HCT116 (cell line): Measurements from ENCODE around the gene FBXO7. TPM values are rescaled to one million over a fixed set of nuclear protein-coding genes. Genes with fewer than 3 reads are reported as not detected.

Experiments used
- ATAC-seq: fragments of 200-7000 bp; cut with Tn5 transposase; 2 replicates; pipeline ENCODE4 v1.9.1; 2020; ENCODE audit warnings: mild to moderate bottlenecking, moderate library complexity
- BruUV-seq: library from RNA; stranded (reverse); fragments of 400-500 nt; replicated peaks from 2 replicates; lab custom pipeline; 2021; lab: Mats Ljungman, UMichigan
- CTCF ChIA-PET: fragments of 300-600 bp; sonication (Branson Sonifier 250); formaldehyde crosslinking; loops from one replicate; lab custom pipeline; 2021; ENCODE audit warnings: antibody characterized with exemption; lab: Charles Lee
- POLR2A ChIA-PET: fragments of 300-600, 350-600 bp; sonication (Branson Sonifier 250); formaldehyde crosslinking; loops from one replicate; lab custom pipeline; 2021; ENCODE audit warnings: antibody characterized with exemption; lab: Charles Lee
- RAD21 ChIA-PET, 2 experiments: fragments of 300-600 bp; sonication (Branson Sonifier 250); formaldehyde crosslinking; loops; one replicate each; lab custom pipeline; 2023; ENCODE audit warnings: low total read pairs in 2 of 2; ENCODE audit not compliant: uncharacterized antibody in 2 of 2, unreplicated experiment in 2 of 2, low non-redundant PET in 1 of 2; lab: Charles Lee
- DNase-seq: peaks from one replicate; pipeline ENCODE4 v3.0.0-alpha.2; 2010; ENCODE audit warnings: low read depth, low spot score
- H2AFZ ChIP-seq: fragments of 200-600 bp; shearing (Covaris generic), sonication (generic); 2 replicates; pipeline ENCODE4 v1.6.1; 2017; ENCODE audit warnings: low read depth, mixed run types, mixed read lengths, antibody characterized with exemption, low read length; ENCODE audit not compliant: poor library complexity, severe bottlenecking
- H3K27ac ChIP-seq: 2 replicates; pipeline ENCODE4 v1.5.1; 2012; ENCODE audit warnings: low read depth, low read length
- H3K27me3 ChIP-seq: fragments of 200-600 bp; sonication (generic); 2 replicates; pipeline ENCODE4 v1.6.1; 2016; ENCODE audit warnings: mixed run types, low read length, mixed read lengths; ENCODE audit not compliant: insufficient read depth
- H3K36me3 ChIP-seq, 2 experiments: fragments of 200-500 bp in 1 of 2; fragments of 200-600 bp in 1 of 2; sonication (Bioruptor generic) in 1 of 2; sonication (generic) in 1 of 2; 2 replicates each; pipeline versions ENCODE4 v1.5.1 to v1.6.1; 2014 to 2016; ENCODE audit warnings: low read length in 2 of 2, inconsistent platforms in 1 of 2, mixed read lengths in 1 of 2, mixed run types in 1 of 2; ENCODE audit not compliant: insufficient read depth in 2 of 2, control insufficient read depth in 1 of 2
- H3K4me1 ChIP-seq, 2 experiments: fragments of 200-600 bp in 1 of 2; sonication (generic) in 1 of 2; 2 replicates each; pipeline versions ENCODE4 v1.5.1 to v1.6.1; 2012 to 2017; ENCODE audit warnings: low read length in 2 of 2, inconsistent platforms in 1 of 2, mild to moderate bottlenecking in 1 of 2, mixed read lengths in 1 of 2, mixed run types in 1 of 2, moderate library complexity in 1 of 2; ENCODE audit not compliant: insufficient read depth in 2 of 2, control insufficient read depth in 1 of 2
- H3K4me2 ChIP-seq: fragments of 200-600 bp; sonication (generic); 2 replicates; pipeline ENCODE4 v1.6.1; 2017; ENCODE audit warnings: mixed run types, low read length, mixed read lengths
- H3K4me3 ChIP-seq, 2 experiments: fragments of 200-600 bp in 1 of 2; sonication (generic) in 1 of 2; replicated peaks in 1 of 2; 2 replicates each; pipeline ENCODE4 v1.5.1; 2011 to 2016; ENCODE audit warnings: low read length in 2 of 2, control low read depth in 1 of 2, low read depth in 1 of 2, mild to moderate bottlenecking in 1 of 2, mixed read lengths in 1 of 2, mixed run types in 1 of 2
- H3K79me2 ChIP-seq: fragments of 200-600 bp; sonication (generic); 2 replicates; pipeline ENCODE4 v1.6.1; 2017; ENCODE audit warnings: mild to moderate bottlenecking, mixed run types, low read length, moderate library complexity, mixed read lengths; ENCODE audit not compliant: insufficient read depth
- H3K9ac ChIP-seq: fragments of 200-600 bp; sonication (generic); 2 replicates; pipeline ENCODE4 v1.6.1; 2016; ENCODE audit warnings: low read length, mixed read lengths
- H3K9me2 ChIP-seq: fragments of 200-600 bp; sonication (generic), shearing (Covaris generic); 2 replicates; pipeline ENCODE4 v1.6.1; 2017; ENCODE audit warnings: mixed run types, mild to moderate bottlenecking, moderate library complexity; ENCODE audit not compliant: insufficient read depth
- H3K9me3 ChIP-seq, 2 experiments: fragments of 200-500 bp in 1 of 2; fragments of 200-600 bp in 1 of 2; sonication (Bioruptor generic) in 1 of 2; sonication (generic) in 1 of 2; 2 replicates each; pipeline ENCODE4 v1.6.1; 2014 to 2017; ENCODE audit warnings: low read length in 2 of 2, mixed read lengths in 2 of 2, inconsistent platforms in 1 of 2, low read depth in 1 of 2, mild to moderate bottlenecking in 1 of 2, mixed run types in 1 of 2, moderate library complexity in 1 of 2; ENCODE audit not compliant: control insufficient read depth in 1 of 2, insufficient read depth in 1 of 2
- H4K20me1 ChIP-seq: fragments of 200-600 bp; sonication (generic), shearing (Covaris generic); 2 replicates; pipeline ENCODE4 v1.6.1; 2017; ENCODE audit warnings: mixed run types, mild to moderate bottlenecking, moderate library complexity; ENCODE audit not compliant: insufficient read depth
- CEBPB ChIP-seq: IDR thresholded peaks from 2 replicates; pipeline ENCODE4 v1.6.1; 2012; ENCODE audit warnings: low read depth
- RAD21 ChIP-seq: IDR thresholded peaks from 2 replicates; pipeline ENCODE4 v1.6.1; 2012; ENCODE audit warnings: low read depth, mild to moderate bottlenecking
- intact Hi-C: fragments of 100-400 bp; cut with micrococcal nuclease; formaldehyde crosslinking; loops from 2 replicates; pipeline ENCODE4 v1.10.0; 2022
- total RNA-seq: library from RNA; stranded (reverse); gene quantifications from one replicate; pipeline ENCODE4 v1.2.1, GENCODE V29; 2021; ENCODE audit not compliant: unreplicated experiment
- TF ChIP-seq, protein P1 (sequence below), 3 experiments: fragments of 200-600 bp in 1 of 3; sonication (generic) in 1 of 3; IDR thresholded peaks in 2 of 3; conservative IDR thresholded peaks in 1 of 3; 2 replicates each; pipeline ENCODE4 v1.5.1; 2012 to 2017; ENCODE audit warnings: low read depth in 2 of 3, low read length in 2 of 3, antibody characterized with exemption in 1 of 3, borderline replicate concordance in 1 of 3, control low read depth in 1 of 3, mild to moderate bottlenecking in 1 of 3, mixed read lengths in 1 of 3, mixed run types in 1 of 3, moderate library complexity in 1 of 3; ENCODE audit not compliant: insufficient read depth in 1 of 3

Gene FBXO7
- total RNA-seq, 1 experiment from 2014 or later = 69.2 TPM

- TF ChIP-seq, protein P1, sequence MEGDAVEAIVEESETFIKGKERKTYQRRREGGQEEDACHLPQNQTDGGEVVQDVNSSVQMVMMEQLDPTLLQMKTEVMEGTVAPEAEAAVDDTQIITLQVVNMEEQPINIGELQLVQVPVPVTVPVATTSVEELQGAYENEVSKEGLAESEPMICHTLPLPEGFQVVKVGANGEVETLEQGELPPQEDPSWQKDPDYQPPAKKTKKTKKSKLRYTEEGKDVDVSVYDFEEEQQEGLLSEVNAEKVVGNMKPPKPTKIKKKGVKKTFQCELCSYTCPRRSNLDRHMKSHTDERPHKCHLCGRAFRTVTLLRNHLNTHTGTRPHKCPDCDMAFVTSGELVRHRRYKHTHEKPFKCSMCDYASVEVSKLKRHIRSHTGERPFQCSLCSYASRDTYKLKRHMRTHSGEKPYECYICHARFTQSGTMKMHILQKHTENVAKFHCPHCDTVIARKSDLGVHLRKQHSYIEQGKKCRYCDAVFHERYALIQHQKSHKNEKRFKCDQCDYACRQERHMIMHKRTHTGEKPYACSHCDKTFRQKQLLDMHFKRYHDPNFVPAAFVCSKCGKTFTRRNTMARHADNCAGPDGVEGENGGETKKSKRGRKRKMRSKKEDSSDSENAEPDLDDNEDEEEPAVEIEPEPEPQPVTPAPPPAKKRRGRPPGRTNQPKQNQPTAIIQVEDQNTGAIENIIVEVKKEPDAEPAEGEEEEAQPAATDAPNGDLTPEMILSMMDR (IDR thresholded peaks at IDR 0.05 in 2 of 3, conservative IDR thresholded peaks at IDR 0.05 in 1 of 3; ENCODE audit: borderline replicate concordance in 1 of 3, insufficient read depth in 1 of 3, low read depth in 2 of 3, low read length in 2 of 3) = peak; percentile 61 to 91 (median 88)
- peak; percentile 84 for TF ChIP-seq RAD21
- no peak for TF ChIP-seq CEBPB
- BruUV-seq = no TSS peak
- Histone ChIP-seq H3K9ac (no peak overlapping the region), H3K27me3 (no peaks in the 10 kb centered on the region), H3K4me2 (peak overlapping the region; percentile 18; the same call in 1 of the 2 replicates), H2AFZ (peak overlapping the region; percentile 63), H3K9me2 (no peaks in the 10 kb centered on the region), H3K27ac (no peak overlapping the region), H3K4me3 (no peak overlapping the region), H3K36me3 (no peaks in the 10 kb centered on the region), H3K4me1 (peaks cover 0 to 4% of the 10 kb centered on the region in 2 experiments; a peak in 2 of 4 replicates), H4K20me1 (no peaks in the 10 kb centered on the region), H3K79me2 (no peaks in the 10 kb centered on the region), H3K9me3 (no peaks in the 10 kb centered on the region)
- DNase-seq (peak; percentile 74), ATAC-seq (peak; percentile 98)
- ChIA-PET CTCF (interaction anchor here (0.7 to 7.2 kb wide), 9 partner anchors 93 to 471 kb away, joined by 3 to 114 read pairs (median 4); no protein-coding TSS in a partner anchor), POLR2A (no interaction called here), RAD21 (interaction anchor here (1.2 to 2.6 kb wide), 3 partner anchors 267 to 471 kb away, joined by 3 to 24 read pairs (median 10); no protein-coding TSS in a partner anchor)
- intact Hi-C loops = loop anchor here (1.0 to 5.0 kb wide), 6 partner anchors 118 to 471 kb away; no protein-coding TSS in a partner anchor
Observed at GRCh38 chr22:32528984-32529982, 54.7 kb downstream of the FBXO7 start.
